GM19468 (cell line): ENCODE results near the gene TBC1D22A.
"Not testable (repeated sequence)": the region's sequence is repeated elsewhere in the genome, so short reads cannot be mapped to it uniquely, and the experiment has no call there.

Experiments used
- ATAC-seq: cut with Tn5 transposase; IDR thresholded peaks from one replicate; pipeline ENCODE4 v1.9.1; 2021; ENCODE audit warnings: mild to moderate bottlenecking, moderate library complexity, moderate number of reproducible peaks; ENCODE audit not compliant: unreplicated experiment; ENCODE audit errors: extremely low read depth

TBC1D22A gene

GRCh38 chr22:47132428-47132825, 370.0 kb downstream of the TBC1D22A start:
- no peak for ATAC-seq

- no peak for ATAC-seq
Measured at GRCh38 chr22:47133061-47133969, 370.9 kb downstream of the TBC1D22A start.

GRCh38 chr22:47134222-47134621, 371.8 kb downstream of the TBC1D22A start:
- ATAC-seq, result no peak

- no peak for ATAC-seq
Measured at GRCh38 chr22:47135338-47135737, 372.9 kb downstream of the TBC1D22A start.

GRCh38 chr22:47136050-47136449, 373.6 kb downstream of the TBC1D22A start:
- no peak for ATAC-seq

GRCh38 chr22:47136671-47137070, 374.2 kb downstream of the TBC1D22A start:
- ATAC-seq, result no peak

GRCh38 chr22:47139013-47139789, 376.8 kb downstream of the TBC1D22A start:
- ATAC-seq, result no peak

GRCh38 chr22:47139790-47140119, 377.3 kb downstream of the TBC1D22A start:
- ATAC-seq, result no peak

- not testable (repeated sequence) for ATAC-seq
Measured at GRCh38 chr22:47140975-47141374, 378.5 kb downstream of the TBC1D22A start.

GRCh38 chr22:47142427-47143046, 380.1 kb downstream of the TBC1D22A start:
- no peak for ATAC-seq

- no peak for ATAC-seq
Measured at GRCh38 chr22:47143249-47143938, 380.9 kb downstream of the TBC1D22A start.

- no peak for ATAC-seq
Measured at GRCh38 chr22:47144076-47144765, 381.8 kb downstream of the TBC1D22A start.

GRCh38 chr22:47144791-47145425, 382.5 kb downstream of the TBC1D22A start:
- ATAC-seq, result no peak

- no peak for ATAC-seq
Measured at GRCh38 chr22:47145883-47146282, 383.4 kb downstream of the TBC1D22A start.

GRCh38 chr22:47146391-47146790, 383.9 kb downstream of the TBC1D22A start:
- ATAC-seq, result no peak

GRCh38 chr22:47146941-47147340, 384.5 kb downstream of the TBC1D22A start:
- no peak for ATAC-seq

GRCh38 chr22:47147572-47147971, 385.1 kb downstream of the TBC1D22A start:
- no peak for ATAC-seq

- ATAC-seq, result no peak
Measured at GRCh38 chr22:47148510-47148909, 386.1 kb downstream of the TBC1D22A start.
